ENCODE data around the gene CSRP3.

The CSRP3 gene

DNA sequence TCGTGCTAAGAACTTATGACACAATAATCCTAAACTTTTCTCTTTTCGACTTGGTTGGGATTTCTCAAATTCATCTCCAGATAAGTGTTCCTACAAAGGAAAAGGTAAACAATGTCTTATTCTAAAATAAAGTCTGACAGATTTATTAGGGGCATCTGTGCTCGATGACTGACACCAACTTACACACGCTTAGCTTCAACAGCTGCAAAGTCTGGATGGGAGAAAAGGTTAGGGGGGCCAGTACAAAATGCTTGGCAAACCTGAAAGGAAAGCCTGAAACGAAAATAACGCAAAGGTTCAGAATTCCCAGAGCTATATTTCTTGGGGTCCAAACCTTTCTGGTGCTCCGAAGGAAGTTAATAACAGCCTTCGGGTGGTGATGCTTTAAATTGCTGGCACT lies 35.6 kb upstream of the CSRP3 start:
- TF ChIP-seq, protein P1, sequence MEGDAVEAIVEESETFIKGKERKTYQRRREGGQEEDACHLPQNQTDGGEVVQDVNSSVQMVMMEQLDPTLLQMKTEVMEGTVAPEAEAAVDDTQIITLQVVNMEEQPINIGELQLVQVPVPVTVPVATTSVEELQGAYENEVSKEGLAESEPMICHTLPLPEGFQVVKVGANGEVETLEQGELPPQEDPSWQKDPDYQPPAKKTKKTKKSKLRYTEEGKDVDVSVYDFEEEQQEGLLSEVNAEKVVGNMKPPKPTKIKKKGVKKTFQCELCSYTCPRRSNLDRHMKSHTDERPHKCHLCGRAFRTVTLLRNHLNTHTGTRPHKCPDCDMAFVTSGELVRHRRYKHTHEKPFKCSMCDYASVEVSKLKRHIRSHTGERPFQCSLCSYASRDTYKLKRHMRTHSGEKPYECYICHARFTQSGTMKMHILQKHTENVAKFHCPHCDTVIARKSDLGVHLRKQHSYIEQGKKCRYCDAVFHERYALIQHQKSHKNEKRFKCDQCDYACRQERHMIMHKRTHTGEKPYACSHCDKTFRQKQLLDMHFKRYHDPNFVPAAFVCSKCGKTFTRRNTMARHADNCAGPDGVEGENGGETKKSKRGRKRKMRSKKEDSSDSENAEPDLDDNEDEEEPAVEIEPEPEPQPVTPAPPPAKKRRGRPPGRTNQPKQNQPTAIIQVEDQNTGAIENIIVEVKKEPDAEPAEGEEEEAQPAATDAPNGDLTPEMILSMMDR (conservative IDR thresholded peaks at IDR 0.05; ENCODE audit: low read depth, low read length) = no peak
- no peak overlapping the region for H3K4me3 ChIP-seq (ENCODE audit: low read length)
- no peak for DNase-seq (ENCODE audit: low read depth)

DNA sequence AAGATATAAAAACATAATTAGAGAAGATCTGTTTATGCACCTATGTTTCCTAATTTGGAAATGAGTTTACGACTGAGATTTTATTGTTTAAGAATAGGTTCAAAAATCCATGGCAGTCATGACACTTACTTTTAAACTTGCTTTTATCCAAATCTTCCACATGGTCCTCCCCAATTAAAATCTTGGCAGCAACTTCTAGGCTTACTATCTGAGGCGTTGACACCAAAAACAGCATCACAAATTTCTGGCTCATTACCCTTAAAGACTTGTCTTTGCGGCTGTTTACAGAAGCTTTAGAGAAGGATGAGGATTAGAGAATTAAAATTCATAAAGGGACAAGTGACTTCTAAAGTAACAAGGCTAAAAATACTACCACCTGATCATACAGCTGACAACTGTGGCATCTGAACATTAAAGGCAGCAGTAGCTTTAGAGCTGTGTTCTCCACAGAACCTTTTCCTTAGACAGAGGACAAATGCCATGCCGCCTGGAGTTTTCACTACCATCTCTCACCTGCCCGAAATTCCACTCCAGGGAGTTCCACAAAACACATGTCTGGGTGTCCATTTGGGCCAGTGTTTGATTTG lies 32.5 kb upstream of the CSRP3 start:
- TF ChIP-seq, protein P1 (conservative IDR thresholded peaks at IDR 0.05; ENCODE audit: low read depth, low read length) = no peak
- no peak for DNase-seq (ENCODE audit: low read depth)
- no peak overlapping the region for H3K4me3 ChIP-seq (ENCODE audit: low read length)

DNA sequence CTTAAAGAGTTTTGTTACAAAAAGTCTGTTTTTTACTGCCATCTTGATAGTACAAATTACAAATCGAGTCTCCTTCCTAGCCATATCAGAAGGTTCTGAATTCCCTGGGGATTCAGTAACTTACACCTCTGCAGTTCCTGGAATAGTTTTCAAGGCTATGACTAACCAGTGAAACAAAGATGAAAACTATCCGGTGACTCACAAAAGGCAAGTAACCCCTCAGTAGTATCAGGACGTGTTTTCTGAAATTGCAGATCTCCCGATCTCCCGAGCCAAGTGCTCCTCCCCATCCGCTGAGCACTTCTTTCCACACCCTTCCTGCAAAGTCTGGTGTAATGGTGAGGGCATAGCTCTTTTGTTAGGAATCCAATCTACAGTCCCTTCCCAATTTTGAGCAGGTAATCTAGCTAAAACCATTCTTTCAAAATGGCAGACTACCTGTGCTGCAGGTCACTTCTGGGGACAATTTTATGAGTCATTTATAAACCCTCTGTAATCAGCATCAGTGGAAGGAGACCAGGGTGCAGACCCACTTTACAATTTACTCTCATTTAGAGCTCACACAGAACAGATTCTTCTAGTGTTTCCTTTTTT lies 31.2 kb upstream of the CSRP3 start:
- no peak for DNase-seq (ENCODE audit: low read depth)
- peak overlapping the region; percentile 0 for H3K4me3 ChIP-seq (ENCODE audit: low read length)
- TF ChIP-seq, protein P1 (conservative IDR thresholded peaks at IDR 0.05; ENCODE audit: low read depth, low read length) = no peak

DNA sequence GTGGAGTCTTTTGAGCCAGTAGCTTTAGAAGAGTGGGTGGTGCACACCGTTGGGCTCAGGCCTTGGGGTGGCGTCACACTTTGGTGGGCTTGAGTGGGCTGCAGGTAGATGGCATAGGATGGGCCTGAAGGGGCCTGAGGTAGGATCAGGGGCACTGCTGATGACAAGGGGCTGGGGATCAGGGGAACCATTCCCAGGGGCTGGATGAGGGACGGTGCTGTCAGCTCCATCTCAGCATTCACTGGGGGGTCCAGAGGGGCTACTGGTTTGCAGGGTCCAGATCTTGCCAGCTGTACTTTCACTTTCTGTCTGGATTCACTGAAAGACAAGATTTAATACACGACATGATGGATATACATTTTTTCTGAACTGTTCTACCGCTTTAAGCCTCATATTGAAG lies 27.9 kb upstream of the CSRP3 start:
- no peak overlapping the region for H3K4me3 ChIP-seq (ENCODE audit: low read length)
- TF ChIP-seq, protein P1 (conservative IDR thresholded peaks at IDR 0.05; ENCODE audit: low read depth, low read length) = no peak
- DNase-seq (ENCODE audit: low read depth) = no peak

DNA sequence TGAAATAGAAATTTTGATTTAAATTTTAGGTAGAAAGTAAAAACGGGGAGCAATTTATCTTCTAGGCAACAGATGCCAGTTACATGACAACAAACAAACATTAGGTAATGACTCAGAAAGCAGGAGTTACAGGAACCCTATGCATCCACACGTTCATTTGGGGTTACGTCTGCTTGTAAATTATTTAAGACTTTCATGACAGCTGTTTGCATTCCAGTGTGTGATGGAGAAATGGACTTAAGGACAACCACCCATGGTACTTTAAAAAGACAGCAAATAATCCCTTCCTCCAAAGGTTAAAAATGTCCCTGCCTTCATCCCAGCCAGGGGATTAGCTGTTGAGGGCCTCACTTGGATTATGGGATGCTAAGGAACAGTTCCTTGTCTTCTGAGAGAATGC lies 27.2 kb upstream of the CSRP3 start:
- no peak overlapping the region for H3K4me3 ChIP-seq (ENCODE audit: low read length)
- TF ChIP-seq, protein P1 (conservative IDR thresholded peaks at IDR 0.05; ENCODE audit: low read depth, low read length) = no peak
- no peak for DNase-seq (ENCODE audit: low read depth)

DNA sequence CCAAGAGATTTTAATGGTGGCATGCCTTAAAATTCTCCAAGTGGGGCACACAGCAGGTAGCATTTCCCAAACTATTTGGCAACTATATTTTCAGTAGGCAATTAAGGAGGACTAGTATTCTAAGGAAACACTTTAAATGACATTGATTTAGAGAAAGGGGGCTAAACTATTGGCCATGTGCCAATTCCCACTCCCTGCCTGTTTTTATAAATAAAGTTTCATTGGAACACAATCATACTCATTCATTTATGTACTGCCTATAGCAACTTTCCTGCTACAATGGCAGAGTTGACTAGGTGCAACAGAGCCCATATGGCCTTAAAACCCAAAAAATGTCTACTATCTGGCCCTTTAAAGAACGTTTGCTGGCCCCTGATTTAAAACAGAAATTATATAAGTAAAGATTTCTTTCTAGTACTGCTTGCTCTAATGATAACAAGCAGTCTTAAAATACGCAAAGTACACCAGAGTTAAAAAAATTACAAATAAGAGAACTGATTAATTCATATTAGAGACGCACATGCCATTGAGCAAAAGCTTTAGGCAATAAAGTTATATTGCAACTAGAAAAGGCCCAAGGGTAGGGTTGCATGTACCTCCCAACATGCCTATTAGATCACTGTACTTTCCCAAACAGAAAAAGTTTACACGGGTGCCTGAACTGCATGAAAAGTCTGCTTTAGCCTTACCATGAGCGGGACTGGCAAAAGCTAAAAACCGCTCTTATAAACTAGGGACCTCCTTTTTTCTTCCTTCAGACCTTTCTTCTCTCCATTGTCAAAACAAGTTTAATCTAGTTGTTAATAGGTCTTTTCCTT lies 24.8 kb upstream of the CSRP3 start:
- H3K4me3 ChIP-seq (ENCODE audit: low read length) = no peak overlapping the region
- DNase-seq (ENCODE audit: low read depth) = no peak
- TF ChIP-seq, protein P1 (conservative IDR thresholded peaks at IDR 0.05; ENCODE audit: low read depth, low read length) = no peak
